NCI-H2196 (cell line): ENCODE measurements around the gene PPM1D.
A peak's percentile ranks its signal among the peaks of the same experiment; 100 is the strongest.
"Not testable (repeated sequence)": the region's sequence is repeated elsewhere in the genome, so short reads cannot be mapped to it uniquely, and the experiment has no call there.

Source experiments
- DNase-seq: peaks from one replicate; lab custom pipeline; 2025; ENCODE audit not compliant: unreplicated experiment; lab: John Stamatoyannopoulos, UW

PPM1D gene

DNA sequence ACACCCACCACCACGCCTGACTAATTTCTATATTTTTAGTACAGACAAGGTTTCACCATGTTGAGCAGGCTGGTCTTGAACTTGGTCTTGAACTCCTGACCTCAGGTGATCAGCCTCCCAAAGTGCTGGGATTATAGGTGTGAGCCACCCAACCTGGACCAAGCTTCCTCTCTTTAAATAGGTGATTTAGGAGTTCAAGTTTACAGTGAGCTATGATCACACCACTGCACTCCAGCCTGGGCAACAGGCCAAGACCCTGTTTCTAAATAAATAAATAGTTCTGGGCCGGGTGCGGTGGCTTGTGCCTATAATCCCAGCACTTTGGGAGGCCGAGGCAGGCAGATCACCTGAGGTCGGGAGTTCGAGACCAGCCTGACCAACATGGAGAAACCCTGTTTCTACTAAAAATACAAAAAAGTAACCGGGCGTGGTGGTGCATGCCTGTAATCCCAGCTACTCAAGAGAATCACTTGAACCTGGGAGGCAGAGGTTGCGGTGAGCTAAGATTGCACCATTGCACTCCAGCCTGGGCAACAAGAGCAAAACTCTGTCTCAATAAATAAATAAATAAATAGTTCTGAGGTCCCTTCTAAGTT is 6.5 kb upstream of the PPM1D start:
- peak; percentile 14 for DNase-seq

DNA sequence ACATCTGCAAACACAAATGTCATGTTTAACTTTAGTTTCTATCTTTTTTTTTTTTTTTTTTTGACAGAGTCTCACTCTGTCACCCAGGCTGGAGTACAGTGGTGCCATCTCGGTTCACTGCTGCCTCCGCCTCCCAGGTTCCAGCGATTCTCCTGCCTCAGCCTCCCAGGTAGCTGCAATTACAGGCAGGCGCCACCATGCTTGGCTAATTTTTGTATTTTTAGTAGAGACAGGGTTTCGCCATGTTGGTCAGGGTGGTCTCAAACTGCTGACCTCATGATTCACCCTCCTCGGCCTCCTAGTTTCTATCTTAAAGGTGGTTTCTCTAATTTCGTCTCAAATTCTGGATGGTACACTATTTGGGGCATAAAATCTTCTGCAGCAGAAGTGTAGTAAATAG is 5.8 kb upstream of the PPM1D start:
- not testable (repeated sequence) for DNase-seq

DNA sequence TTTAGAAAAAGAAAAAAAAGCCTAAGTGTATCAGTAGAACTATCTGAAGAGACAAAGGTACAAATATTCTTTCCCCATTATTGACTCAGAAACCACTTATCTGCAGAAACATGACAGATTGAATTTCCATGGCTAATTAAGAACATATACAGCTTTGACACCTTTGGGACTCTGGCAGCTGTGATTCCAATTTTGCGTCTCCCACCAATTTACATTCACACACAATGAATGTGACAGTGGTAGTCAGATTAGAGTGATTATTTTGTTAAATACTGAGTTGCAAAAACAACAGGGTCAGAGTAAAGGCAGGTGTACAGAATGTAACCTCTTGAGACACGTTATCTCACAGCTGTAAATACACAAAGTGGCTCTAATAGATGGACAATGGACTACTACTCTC is 5.3 kb upstream of the PPM1D start:
- peak; percentile 13 for DNase-seq

DNA sequence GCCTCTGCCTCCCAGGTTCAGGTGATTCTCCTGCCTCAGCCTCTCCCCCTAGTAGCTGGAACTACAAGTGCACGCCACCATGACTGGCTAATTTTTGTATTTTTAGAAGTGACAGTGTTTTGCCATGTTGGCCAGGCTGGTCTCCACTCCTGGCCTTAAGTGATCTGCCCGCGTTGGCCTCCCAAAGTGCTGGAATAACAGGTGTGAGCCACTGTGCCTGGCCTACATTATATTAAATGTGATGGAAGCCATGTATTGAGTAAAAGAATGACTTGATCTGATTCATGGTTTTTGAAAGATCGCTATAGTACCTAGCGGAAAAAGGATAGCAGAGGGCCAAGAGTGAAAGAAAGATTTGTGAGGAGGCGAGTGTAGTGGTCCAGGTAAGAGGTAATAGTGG is 2.7 kb upstream of the PPM1D start:
- DNase-seq = no peak

DNA sequence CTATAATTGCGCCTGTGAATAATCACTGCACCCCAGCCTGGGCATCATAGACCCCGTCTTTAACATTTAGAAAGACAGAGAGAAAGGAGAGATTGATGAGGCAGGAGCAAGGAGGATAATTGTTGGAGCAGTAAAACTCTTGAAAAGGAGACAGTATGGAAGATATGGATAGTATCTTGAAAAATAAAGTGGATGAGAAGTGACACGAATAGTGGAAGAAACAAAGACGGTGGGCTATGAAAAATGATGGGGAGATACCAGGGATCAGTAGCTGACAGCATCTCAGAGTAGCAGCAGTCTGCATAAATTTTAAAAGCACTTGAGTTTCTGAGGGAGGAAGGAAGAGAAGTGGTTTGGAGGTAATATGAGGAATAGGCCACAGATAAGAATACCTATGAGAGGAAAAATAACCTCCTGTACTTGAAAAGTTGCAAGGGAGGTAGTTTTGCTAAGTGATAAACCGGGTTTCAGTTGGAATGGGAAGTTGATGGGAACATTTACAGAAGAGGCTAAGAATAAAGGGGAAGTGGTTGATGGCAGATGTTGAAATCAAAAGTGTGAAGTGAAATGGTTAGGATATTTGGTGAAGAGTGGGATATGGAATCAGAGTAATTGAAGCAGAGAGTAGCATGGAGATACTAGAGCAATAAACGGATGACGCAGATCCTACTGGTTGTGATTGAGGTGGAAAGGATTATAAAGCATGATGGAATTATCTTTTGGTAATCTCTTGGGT is 1.8 kb upstream of the PPM1D start:
- no peak for DNase-seq

GRCh38 chr17:60599220-60599619 is 773 bp upstream of the PPM1D start:
- DNase-seq = no peak

DNA sequence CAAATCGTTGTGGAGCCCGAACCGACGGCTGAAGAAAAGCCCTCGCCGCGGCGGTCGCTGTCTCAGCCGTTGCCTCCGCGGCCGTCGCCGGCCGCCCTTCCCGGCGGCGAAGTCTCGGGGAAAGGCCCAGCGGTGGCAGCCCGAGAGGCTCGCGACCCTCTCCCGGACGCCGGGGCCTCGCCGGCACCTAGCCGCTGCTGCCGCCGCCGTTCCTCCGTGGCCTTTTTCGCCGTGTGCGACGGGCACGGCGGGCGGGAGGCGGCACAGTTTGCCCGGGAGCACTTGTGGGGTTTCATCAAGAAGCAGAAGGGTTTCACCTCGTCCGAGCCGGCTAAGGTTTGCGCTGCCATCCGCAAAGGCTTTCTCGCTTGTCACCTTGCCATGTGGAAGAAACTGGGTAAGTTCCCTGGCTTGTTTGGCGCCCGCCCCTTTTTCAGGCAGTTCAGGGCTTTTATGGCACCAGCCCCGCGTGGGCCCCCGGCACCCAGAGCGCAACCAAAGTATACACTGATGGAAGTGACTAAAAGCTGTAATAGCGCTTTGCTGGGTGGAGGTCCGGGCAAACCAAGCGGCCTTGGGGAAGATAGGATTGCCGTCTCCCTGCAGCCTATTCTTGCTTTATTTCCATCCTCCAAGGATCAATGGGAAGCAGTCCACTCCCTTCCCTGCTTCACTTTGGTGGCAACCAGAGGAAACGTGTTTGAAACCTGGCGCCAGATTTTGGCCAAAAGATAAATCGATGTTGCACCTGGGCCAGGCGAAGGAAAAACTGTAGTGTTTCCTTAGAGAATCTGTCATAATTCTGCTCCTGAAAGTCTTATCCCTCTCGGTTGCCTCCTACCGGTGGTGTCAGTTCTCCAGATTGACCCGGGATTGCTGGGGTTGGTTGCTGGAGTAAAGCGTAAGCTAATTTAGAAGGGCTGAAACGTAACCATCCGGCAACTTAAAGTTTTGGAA is 775 bp downstream of the PPM1D start:
- peak; percentile 72 for DNase-seq

- DNase-seq = peak; percentile 75
Observed at GRCh38 chr17:60601447-60602384, 1.7 kb downstream of the PPM1D start.

DNA sequence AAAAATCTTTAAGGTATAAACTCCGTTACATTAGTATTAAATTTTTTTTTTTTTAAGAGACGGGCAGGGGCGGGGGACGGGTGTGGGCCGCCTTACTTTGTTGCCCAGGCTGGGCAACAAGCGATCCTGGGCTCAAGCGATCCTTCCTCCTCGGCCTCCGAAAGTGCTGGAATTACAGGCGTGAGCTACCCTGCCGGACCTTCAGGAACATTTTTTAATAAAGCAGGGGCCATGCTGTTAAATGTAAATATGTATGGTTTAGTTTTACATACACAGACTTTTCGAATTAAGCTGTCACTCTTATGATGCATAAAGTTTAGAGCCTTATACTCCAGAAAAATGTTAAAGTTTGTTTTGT is 2.4 kb downstream of the PPM1D start:
- DNase-seq = no peak

- DNase-seq = no peak
Observed at GRCh38 chr17:60602871-60603270, 2.9 kb downstream of the PPM1D start.

DNA sequence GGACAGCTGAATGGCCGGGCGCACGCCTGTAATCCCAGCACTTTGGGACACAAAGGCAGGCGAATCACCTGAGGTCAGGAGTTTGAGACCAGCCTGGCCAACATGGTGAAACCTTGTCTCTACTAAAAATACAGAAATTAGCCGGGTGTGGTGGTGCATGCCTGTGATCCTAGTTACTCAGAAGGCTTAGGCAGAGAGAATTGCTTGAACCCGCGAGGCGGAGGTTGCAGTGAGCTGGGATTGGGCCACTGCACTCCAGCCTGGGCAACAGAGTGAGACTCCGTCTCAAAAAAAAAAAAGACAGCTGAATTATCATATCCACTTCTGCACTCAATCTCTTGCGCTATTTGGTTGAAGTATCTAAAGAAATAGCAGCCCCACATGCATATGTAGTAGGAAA is 3.5 kb downstream of the PPM1D start:
- DNase-seq = not testable (repeated sequence)

DNA sequence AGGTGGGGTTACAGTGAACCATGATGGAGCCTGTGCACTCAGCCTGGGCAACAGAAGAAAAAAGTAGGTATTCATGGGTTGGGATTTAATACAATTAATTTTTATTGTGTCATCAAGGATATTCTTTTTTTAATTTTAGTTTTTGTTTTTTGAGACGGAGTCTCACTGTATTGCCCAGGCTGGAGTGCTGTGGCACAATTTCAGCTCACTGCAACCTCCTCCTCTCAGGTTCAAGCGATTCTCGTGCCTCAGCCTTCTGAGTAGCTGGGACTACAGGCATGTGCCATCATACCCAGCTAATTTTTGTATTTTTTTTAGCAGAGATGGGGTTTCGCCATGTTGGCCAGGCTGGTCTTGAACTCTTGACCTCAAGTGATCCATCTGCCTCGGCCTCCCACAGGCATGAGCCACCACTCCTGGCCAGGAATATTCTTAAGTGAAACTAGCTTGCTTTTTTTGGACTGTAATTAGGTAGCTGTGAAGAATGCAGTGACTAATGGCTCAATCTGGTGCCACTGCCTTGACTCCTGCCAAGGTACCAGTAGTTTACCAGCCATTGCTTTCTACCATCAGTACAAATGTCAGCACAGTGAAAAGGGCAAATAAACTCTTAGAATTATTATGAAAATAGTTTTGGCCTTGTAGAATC is 4.8 kb downstream of the PPM1D start:
- DNase-seq = no peak

- no peak for DNase-seq
Observed at GRCh38 chr17:60606036-60606435, 6.0 kb downstream of the PPM1D start.

- peak; percentile 17 for DNase-seq
Observed at GRCh38 chr17:60610473-60610872, 10.5 kb downstream of the PPM1D start.

DNA sequence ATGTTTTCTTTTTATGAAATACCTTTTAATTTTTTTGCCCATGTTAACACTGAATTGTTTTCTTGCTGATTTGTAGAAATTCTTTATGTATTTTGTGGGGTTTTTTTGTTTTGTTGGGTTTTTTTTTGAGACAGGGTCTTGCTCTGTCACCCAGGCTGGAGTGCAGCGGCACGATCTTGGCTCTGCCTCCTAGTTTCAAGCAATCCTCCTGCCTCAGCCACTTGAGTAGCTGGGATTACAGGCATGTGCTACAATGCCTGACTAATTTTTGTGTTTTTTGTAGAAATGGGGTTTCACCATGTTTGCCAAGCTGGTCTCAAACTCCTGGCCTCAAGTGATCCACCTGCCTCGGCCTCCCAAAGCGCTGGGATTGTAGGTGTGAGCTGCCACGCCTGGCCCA is 11.3 kb downstream of the PPM1D start:
- DNase-seq = not testable (repeated sequence)

GRCh38 chr17:60613325-60613724 is 13.3 kb downstream of the PPM1D start:
- DNase-seq = no peak

- not testable (repeated sequence) for DNase-seq
Observed at GRCh38 chr17:60613796-60614195, 13.8 kb downstream of the PPM1D start.

GRCh38 chr17:60614247-60614646 is 14.3 kb downstream of the PPM1D start:
- not testable (repeated sequence) for DNase-seq

DNA sequence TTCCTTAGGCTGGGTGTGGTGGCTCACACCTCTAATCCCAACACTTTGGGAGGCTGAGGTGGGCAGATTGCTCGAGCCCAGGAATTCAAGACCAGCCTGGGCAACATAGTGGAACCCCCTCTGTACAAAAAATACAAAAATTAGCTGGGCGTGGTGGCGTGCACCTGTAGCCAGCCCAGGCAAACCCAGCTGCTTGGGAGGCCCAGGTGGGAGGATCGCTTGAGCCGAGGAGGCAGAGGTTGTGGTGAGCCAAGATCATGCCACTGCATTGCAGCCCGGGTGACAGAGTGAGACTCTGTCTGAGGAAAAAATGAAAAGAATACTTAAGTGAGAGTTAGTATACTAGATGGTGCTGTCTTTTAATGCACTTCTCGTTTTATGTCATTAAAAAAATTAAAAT is 15.1 kb downstream of the PPM1D start:
- no peak for DNase-seq

GRCh38 chr17:60615840-60616239 is 15.8 kb downstream of the PPM1D start:
- DNase-seq = no peak
